HCT116 (cell line): ENCODE data around the gene FBXL17.

ENCODE experiments used
- CTCF ChIP-seq, 3 experiments: fragments of 200-600 bp in 1 of 3; sonication (generic) in 1 of 3; IDR thresholded peaks in 2 of 3; conservative IDR thresholded peaks in 1 of 3; 2 replicates each; pipeline ENCODE4 v1.5.1; 2012 to 2017; ENCODE audit warnings: low read depth in 2 of 3, low read length in 2 of 3, antibody characterized with exemption in 1 of 3, borderline replicate concordance in 1 of 3, control low read depth in 1 of 3, mild to moderate bottlenecking in 1 of 3, mixed read lengths in 1 of 3, mixed run types in 1 of 3, moderate library complexity in 1 of 3; ENCODE audit not compliant: insufficient read depth in 1 of 3
- ELF1 ChIP-seq: IDR thresholded peaks from 2 replicates; pipeline ENCODE4 v1.6.1; 2012; ENCODE audit warnings: low read depth, borderline replicate concordance
- POLR2A ChIP-seq: IDR thresholded peaks from 2 replicates; pipeline ENCODE4 v1.7.0; 2011; ENCODE audit warnings: borderline replicate concordance; ENCODE audit not compliant: insufficient read depth, insufficient read length; ENCODE audit errors: extremely low read depth
- YY1 ChIP-seq: IDR thresholded peaks from 2 replicates; pipeline ENCODE4 v1.6.1; 2011; ENCODE audit warnings: low read length, low read depth, moderate library complexity, mild to moderate bottlenecking; ENCODE audit not compliant: insufficient replicate concordance; ENCODE audit errors: extremely low read depth

GRCh38 chr5:107876261-107876660, 505.6 kb downstream of the FBXL17 start:
- TF ChIP-seq YY1 (no peak), POLR2A (no peak), CTCF (IDR thresholded peaks at IDR 0.05 in 2 of 3, conservative IDR thresholded peaks at IDR 0.05 in 1 of 3; ENCODE audit: borderline replicate concordance in 1 of 3, insufficient read depth in 1 of 3, low read depth in 2 of 3, low read length in 2 of 3) (no peak; a peak in 1 of 6 replicates), ELF1 (no peak)
